Measurements from ENCODE around the gene EMP3. TPM values are rescaled to one million over a fixed set of nuclear protein-coding genes. Genes with fewer than 3 reads are reported as not detected.

Gene EMP3
- total RNA-seq = 114 and 165 TPM in 2 replicates

DNA sequence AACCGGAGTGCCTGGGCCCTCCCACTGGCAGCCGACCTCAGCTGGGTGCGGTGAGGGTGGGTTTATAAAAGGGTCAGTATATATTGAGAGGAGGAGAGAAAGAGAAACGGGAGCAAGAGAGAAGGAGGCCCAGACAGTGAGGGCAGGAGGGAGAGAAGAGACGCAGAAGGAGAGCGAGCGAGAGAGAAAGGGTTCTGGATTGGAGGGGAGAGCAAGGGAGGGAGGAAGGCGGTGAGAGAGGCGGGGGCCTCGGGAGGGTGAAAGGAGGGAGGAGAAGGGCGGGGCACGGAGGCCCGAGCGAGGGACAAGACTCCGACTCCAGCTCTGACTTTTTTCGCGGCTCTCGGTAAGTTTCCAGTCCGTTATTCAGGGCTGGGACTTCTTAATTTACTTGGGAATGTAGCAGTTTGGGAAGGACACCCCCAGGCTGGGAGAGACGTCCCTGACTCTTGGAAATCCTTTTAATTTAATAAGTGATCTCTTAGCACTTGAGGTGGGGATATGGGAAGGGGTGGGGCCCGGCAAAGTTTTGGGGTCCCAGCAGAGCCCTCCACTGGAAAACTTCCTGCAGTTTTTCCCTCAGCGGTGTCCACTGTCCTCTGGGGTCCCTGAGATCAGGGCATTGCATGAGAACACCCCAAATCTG is at the start of gene EMP3:
Gene EMP3 (plus strand): TSS at position 288 of the 646 bp plus-strand sequence. CDS start 1,293 bp downstream, outside the sequence.

GRCh38 chr19:48363810-48364597 is 38.7 kb downstream of the EMP3 start, which contains the start of the genes SYNGR4 and TMEM143:
Gene SYNGR4, plus strand, starts transcription at chr19:48364367. Its CDS starts 1,476 bp downstream, at chr19:48365843.
Gene TMEM143, minus strand, starts transcription at chr19:48363940. Its CDS starts 20 bp downstream, at chr19:48363920.

Other genes starting within 250 kb of the EMP3 start
- 3.1 and 15.8 TPM in 2 replicates for gene PLA2G4C, start 214.7 kb upstream of the EMP3 start, total RNA-seq
- 13.5 and 49.5 TPM in 2 replicates for gene LIG1, start 155.2 kb upstream of the EMP3 start, total RNA-seq
- 1.4 and 1.5 TPM in 2 replicates for gene ZSWIM9, start 154.9 kb upstream of the EMP3 start, total RNA-seq
- 17.5 and 18.0 TPM in 2 replicates for gene CARD8, start 69.6 kb upstream of the EMP3 start, total RNA-seq
- 0.38 and 1.1 TPM in 2 replicates for gene ZNF114, start 55.5 kb upstream of the EMP3 start, total RNA-seq
- 2.0 and 2.3 TPM in 2 replicates for gene TMEM143, start 38.4 kb downstream of the EMP3 start, total RNA-seq
- not detected in 2 replicates for gene SYNGR4, start 38.8 kb downstream of the EMP3 start, total RNA-seq
- gene KDELR1, start 66.0 kb downstream of the EMP3 start, total RNA-seq = 52.1 and 70.2 TPM in 2 replicates
- 0.28 and 0.38 TPM in 2 replicates for gene GRIN2D, start 68.1 kb downstream of the EMP3 start, total RNA-seq
- gene GRWD1, start 120.4 kb downstream of the EMP3 start, total RNA-seq = 20.9 and 61.7 TPM in 2 replicates
- gene KCNJ14, start 130.0 kb downstream of the EMP3 start, total RNA-seq = 0.28 and 0.38 TPM in 2 replicates
- gene CYTH2, start 143.8 kb downstream of the EMP3 start, total RNA-seq = 18.6 and 50.0 TPM in 2 replicates
- not detected in 2 replicates for gene LMTK3, start 186.3 kb downstream of the EMP3 start, total RNA-seq
- 0.28 TPM in 1 of 2 replicates, not detected in the other for gene SULT2B1, start 226.6 kb downstream of the EMP3 start, total RNA-seq

All from regular cardiac myocyte (primary cell).